BE2C (cell line): ENCODE data around the gene XRCC4.

ENCODE experiments used
- DNase-seq: peaks from one replicate; pipeline ENCODE4 v3.0.0-alpha.2; 2020
- H3K27me3 ChIP-seq: fragments of 250-450 bp; sonication (Bioruptor Pico); 2 replicates; pipeline ENCODE4 v1.5.1; 2020; ENCODE audit warnings: mild to moderate bottlenecking
- H3K36me3 ChIP-seq: fragments of 250-450 bp; sonication (Bioruptor Pico); 2 replicates; pipeline ENCODE4 v1.5.1; 2020; ENCODE audit warnings: mild to moderate bottlenecking
- H3K4me1 ChIP-seq: fragments of 250-450 bp; sonication (Bioruptor Pico); 2 replicates; pipeline ENCODE4 v1.5.1; 2020
- H3K4me3 ChIP-seq: 2 replicates; pipeline ENCODE4 v1.5.1; 2011; ENCODE audit warnings: low read depth, low read length
- H3K9me3 ChIP-seq: fragments of 250-450 bp; sonication (Bioruptor Pico); 2 replicates; pipeline ENCODE4 v1.5.1; 2020
- TF ChIP-seq, protein P1 (sequence below): IDR thresholded peaks from 2 replicates; pipeline ENCODE4 v1.5.1; 2012; ENCODE audit warnings: mild to moderate bottlenecking, low read depth, low read length

Gene XRCC4

GRCh38 chr5:83322273-83322924, 245.1 kb downstream of the XRCC4 start:
- Histone ChIP-seq H3K9me3 (no peaks in the 10 kb centered on the region), H3K4me3 (no peak overlapping the region), H3K36me3 (no peaks in the 10 kb centered on the region), H3K27me3 (no peaks in the 10 kb centered on the region), H3K4me1 (peaks cover 11% of the 10 kb centered on the region)
- DNase-seq: no peak
- TF ChIP-seq, protein P1, sequence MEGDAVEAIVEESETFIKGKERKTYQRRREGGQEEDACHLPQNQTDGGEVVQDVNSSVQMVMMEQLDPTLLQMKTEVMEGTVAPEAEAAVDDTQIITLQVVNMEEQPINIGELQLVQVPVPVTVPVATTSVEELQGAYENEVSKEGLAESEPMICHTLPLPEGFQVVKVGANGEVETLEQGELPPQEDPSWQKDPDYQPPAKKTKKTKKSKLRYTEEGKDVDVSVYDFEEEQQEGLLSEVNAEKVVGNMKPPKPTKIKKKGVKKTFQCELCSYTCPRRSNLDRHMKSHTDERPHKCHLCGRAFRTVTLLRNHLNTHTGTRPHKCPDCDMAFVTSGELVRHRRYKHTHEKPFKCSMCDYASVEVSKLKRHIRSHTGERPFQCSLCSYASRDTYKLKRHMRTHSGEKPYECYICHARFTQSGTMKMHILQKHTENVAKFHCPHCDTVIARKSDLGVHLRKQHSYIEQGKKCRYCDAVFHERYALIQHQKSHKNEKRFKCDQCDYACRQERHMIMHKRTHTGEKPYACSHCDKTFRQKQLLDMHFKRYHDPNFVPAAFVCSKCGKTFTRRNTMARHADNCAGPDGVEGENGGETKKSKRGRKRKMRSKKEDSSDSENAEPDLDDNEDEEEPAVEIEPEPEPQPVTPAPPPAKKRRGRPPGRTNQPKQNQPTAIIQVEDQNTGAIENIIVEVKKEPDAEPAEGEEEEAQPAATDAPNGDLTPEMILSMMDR: no peak

- no peaks in the 10 kb centered on the region for H3K27me3 ChIP-seq
- no peak overlapping the region for H3K4me3 ChIP-seq
- H3K4me1 ChIP-seq: peaks cover 15% of the 10 kb centered on the region
- H3K9me3 ChIP-seq: no peaks in the 10 kb centered on the region
- H3K36me3 ChIP-seq: no peaks in the 10 kb centered on the region
- no peak for DNase-seq
- TF ChIP-seq, protein P1: no peak
These were observed 246.3 kb downstream of the XRCC4 start for GRCh38 chr5:83323557-83324180.

- no peaks in the 10 kb centered on the region for H3K36me3 ChIP-seq
- no peak overlapping the region for H3K4me3 ChIP-seq
- DNase-seq: no peak
- peaks cover 4% of the 10 kb centered on the region for H3K4me1 ChIP-seq
- TF ChIP-seq, protein P1: no peak
- H3K9me3 ChIP-seq: no peaks in the 10 kb centered on the region
- no peaks in the 10 kb centered on the region for H3K27me3 ChIP-seq
These were observed 254.5 kb downstream of the XRCC4 start for GRCh38 chr5:83331842-83332241.

GRCh38 chr5:83337453-83338035, 260.2 kb downstream of the XRCC4 start:
- TF ChIP-seq, protein P1: no peak
- no peaks in the 10 kb centered on the region for H3K27me3 ChIP-seq

DNA sequence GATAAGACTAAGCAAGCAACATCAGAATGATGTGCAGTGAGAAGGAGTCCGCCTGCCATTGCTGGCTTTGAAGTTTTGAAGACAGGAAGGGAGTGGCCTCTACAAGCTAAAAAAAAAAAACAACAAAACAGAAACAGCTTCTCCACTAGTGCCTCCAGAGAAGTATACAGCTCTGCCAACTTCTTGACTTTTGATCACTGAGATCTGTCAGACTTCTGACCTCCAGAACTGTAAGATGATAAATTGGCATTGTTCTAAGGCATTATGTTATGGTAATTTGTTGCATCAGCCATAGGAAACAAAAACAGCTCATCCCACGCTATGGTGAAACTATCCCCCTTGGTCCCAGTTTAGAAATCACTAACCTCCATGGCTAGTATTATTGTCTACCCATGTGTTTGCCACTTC, 263.2 kb downstream of the XRCC4 start:
- TF ChIP-seq, protein P1: no peak
- H3K9me3 ChIP-seq: no peaks in the 10 kb centered on the region; the same call in 1 of the 2 replicates
- H3K4me1 ChIP-seq: no peaks in the 10 kb centered on the region
- DNase-seq: no peak
- H3K36me3 ChIP-seq: no peaks in the 10 kb centered on the region
- H3K27me3 ChIP-seq: no peaks in the 10 kb centered on the region
- no peak overlapping the region for H3K4me3 ChIP-seq

More at GRCh38 chr5:83337453-83338035, 260.2 kb downstream of the XRCC4 start:
- no peak for DNase-seq
- Histone ChIP-seq H3K4me3 (no peak overlapping the region), H3K9me3 (no peaks in the 10 kb centered on the region; the same call in 1 of the 2 replicates), H3K4me1 (no peaks in the 10 kb centered on the region; the same call in 1 of the 2 replicates), H3K36me3 (no peaks in the 10 kb centered on the region)

DNA sequence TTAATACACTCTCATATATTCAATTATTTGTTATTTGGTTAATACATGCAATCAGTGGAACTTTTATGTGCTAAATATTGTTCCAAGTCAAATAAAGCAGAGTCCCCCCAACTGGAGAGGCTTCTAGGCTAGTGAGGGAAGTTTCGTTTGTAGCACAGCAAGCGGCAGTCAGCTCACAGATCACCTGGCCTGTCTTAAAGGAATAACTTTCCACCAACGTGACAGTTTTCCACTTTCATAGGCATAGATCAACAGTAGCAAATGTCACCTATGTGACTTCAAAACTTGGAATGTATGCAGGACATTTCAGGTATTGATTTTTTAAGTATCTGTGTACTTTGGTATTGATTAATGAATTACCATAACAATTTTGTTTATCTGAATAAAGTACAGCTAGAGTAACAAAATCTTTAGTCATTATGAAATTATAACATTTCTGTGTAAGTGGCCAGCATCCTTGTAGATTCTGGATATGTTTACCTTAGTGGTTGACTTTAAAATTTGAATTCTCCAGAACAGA, 264.5 kb downstream of the XRCC4 start:
- H3K4me1 ChIP-seq: no peaks in the 10 kb centered on the region
- no peak overlapping the region for H3K4me3 ChIP-seq
- no peaks in the 10 kb centered on the region; the same call in 1 of the 2 replicates for H3K9me3 ChIP-seq
- DNase-seq: no peak
- TF ChIP-seq, protein P1: no peak
- H3K36me3 ChIP-seq: no peaks in the 10 kb centered on the region
- no peaks in the 10 kb centered on the region for H3K27me3 ChIP-seq
